GM21360 (cell line): Measurements from ENCODE around the gene CYSTM1.
"Not testable (repeated sequence)": the region's sequence is repeated elsewhere in the genome, so short reads cannot be mapped to it uniquely, and the experiment has no call there.

Experiments
- ATAC-seq: cut with Tn5 transposase; IDR thresholded peaks from one replicate; pipeline ENCODE4 v1.9.1; 2021; ENCODE audit warnings: mild to moderate bottlenecking, moderate library complexity; ENCODE audit not compliant: unreplicated experiment

CYSTM1 gene

GRCh38 chr5:140175367-140176030 lies 511 bp downstream of the CYSTM1 start:
- peak; percentile 39 for ATAC-seq

DNA sequence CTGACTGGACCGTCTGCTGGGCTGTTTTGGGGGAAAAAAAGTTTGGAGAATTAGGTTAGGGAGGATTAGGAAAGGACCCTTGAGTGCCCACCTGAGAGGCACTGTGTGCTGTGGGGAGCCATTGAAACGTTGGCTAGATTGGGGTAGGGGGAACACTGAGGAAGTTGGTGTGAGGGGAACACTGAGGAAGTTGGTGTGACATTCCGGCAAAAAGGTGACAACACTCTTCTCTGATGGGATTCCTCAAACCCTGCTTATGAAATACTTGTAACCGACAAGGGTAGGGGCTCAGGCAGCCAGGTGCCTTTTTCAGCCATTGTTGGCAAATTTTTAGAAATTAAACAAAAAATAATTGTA lies 1.0 kb downstream of the CYSTM1 start:
- no peak for ATAC-seq

GRCh38 chr5:140178086-140178410 lies 3.1 kb downstream of the CYSTM1 start:
- no peak for ATAC-seq

- ATAC-seq, result no peak
Observed at GRCh38 chr5:140178482-140179116, 3.6 kb downstream of the CYSTM1 start.

DNA sequence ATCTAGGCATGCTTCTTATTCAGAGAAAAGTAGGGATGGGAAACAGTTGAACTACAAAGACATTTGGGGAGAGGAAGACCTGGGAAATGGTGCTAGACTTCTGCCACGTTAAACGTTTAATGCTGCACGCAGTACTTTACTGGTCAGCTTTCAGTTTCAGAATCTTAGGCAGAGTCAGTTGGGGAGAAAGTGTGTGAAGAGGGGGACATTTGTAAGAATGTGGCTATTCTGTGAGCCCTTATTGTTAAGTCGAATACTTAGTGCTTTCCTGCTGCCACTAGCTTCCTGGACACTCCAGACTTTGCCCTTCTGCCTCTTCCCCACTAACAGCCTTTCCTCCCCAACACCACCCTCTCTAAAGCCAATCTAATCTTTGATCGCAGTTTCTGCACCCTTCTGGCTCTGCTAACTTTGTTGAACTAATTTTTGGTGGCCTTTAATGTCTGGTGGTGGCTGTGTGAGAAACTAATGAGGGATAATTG lies 6.1 kb downstream of the CYSTM1 start:
- ATAC-seq, result no peak

GRCh38 chr5:140181525-140181924 lies 6.5 kb downstream of the CYSTM1 start:
- no peak for ATAC-seq

DNA sequence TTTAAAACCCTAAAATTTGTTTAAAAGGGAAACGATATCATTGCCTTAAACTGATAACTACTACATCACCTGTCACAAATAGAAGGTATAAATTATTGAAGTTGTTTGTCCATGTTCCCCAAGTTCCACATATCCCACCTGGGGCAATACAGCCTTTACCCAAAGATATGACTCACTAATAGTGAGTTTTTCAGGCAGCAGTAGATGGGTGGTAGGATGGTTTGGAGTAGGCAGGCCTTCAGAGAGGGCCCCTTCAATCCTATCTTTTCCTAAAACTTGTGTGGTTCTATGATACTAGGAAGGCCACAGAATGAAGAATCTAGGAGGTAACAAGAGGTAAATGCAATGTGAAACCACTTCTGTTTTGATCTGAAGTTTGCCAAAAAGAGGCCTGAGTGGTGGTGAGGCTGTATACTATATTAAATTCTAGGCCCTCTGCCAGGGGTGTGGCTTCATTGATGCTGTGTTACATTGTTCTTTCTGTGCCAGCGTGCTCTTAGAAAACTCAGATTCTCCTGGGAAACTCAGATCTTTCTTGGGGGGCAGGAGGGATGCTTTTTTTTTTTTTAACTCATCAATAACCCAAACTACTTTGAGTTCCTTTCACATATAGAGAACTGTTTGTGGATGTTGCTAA lies 7.2 kb downstream of the CYSTM1 start:
- no peak for ATAC-seq

DNA sequence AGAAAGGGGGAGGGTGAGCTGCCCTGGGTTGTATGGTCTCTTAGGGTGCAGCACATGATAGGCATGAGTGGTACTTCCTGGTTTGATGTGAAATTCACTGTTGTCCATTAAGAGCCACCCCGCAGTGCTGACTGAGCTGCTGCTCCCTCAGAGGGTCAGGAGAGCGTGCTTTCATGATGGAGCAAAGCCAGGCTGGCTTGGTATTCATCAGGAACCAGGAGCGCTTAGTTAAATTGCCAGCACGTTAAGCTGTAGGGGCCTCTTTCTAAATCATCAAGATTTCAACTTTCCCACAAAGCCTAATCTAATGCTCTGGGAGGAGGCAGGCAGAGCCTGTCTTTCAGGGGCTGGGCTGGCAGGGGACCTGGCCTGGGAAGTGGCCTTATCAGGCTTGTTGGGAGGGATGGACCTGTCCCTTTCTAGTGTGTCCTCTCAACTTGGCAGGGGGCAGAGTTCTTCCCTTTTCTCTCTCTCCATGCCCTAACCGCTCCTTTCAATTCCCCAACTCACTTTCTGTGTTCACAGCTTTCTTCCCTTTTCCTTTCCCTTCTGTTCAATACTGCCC lies 7.9 kb downstream of the CYSTM1 start:
- ATAC-seq, result no peak

GRCh38 chr5:140185409-140185808 lies 10.4 kb downstream of the CYSTM1 start:
- no peak for ATAC-seq

- ATAC-seq, result no peak
Observed at GRCh38 chr5:140186267-140186671, 11.3 kb downstream of the CYSTM1 start.

- no peak for ATAC-seq
Observed at GRCh38 chr5:140189253-140189652, 14.3 kb downstream of the CYSTM1 start.

DNA sequence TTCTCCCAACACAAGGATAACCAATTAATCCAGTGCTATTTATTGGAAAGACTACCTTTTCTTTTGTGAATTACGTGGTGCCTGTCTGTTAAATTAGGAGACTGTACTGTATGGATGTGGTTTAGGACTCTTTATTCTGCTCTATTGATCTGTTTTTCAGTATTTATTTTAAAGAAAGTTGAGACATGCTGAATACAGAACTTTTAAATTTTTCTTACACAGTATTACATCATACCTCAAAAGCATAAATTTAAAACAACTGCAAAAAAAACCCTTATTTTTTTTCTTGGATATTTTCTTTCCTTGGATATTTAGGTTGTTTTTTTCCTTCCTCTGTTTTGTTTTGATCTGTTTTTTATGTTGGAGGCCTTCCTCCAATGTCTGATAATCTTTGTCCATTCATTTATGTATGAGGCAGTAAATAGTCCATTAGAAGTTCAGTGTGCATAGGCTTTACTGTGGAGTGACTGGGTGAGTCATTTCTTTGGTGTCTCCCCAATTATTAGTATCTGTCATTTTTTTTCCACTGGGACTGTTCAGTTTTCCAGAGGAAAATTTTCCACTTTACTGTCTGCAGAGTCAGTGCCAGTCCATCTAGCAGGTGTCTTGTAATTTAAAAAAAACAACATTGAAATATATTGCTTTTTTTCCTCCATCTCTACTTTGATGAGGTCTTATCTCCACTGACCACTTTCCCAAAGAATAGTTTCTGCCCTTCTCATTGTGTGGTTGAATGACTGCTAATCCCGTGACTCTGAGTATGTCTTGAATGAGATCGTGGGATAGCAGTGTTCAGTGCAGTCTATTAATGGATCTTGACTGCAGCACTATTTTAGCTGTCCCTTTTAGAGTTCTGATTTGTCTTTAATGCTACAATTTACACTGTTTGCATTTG lies 15.2 kb downstream of the CYSTM1 start:
- ATAC-seq, result no peak

DNA sequence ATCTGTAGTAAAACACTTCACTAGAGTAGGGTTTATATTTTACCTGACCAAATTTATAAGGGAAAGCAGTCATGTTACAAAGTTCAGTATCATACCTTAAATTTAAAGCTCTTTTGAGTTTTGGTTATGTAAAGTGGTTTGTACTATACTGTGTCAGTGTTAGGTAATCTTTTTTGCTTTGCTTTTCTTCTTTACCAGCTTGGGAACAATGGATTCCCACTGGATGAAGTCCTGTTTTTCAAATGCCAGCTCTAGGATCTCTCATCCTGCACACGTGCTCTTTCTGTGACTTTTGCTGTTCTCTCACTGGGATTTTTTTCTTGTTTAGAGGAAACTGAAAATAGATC lies 15.9 kb downstream of the CYSTM1 start:
- no peak for ATAC-seq

DNA sequence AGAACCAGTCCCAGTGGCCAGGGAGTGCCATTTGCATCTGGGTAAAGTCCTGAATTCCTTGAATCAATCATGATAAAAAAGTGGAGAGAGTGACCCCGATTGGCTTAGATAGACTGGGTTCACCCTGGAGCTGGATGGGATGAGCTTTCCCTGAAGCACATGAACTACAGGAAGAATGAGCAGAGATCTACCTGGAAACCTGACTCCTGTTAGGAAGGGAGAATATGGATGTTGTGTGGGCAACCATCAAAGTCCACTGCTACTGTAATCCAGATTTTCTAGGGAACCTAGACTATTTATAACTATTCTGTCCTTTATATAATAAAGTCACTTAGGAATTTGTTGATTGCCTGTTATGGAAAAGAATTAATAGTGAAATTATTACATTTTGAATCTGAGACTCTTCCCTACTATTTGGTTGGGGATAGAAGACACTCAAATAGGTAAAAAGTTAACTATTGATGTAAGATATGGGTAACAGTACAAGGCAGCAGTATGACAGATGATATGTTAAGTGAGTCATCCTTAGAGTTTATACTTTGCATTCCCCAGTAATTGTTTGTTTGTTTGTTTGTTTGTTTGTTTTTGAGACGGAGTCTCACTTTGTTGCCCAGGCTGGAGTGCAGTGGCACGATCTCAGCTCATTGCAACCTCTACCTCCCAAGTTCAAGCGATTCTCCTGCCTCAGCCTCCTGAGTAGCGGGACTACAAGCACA lies 17.9 kb downstream of the CYSTM1 start:
- no peak for ATAC-seq

DNA sequence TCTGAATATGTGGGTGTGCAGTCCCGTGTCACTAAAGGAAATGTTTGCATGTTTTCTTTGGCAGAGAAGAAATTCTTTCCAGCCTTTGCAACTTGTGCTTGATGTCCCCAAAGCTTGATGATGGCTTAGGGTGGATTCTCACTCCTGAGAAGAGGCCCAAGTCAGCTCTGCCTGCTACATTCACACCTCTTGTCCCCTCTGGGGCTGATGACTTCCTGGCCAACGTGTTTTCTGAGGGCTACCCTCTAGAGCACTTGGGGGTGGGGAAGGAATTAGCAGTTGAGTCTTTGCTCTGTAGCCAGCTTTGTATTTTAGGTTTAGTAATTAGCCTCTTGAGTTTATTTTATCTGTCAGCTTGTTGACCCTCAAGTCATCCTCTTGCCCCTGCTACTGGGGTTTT lies 19.7 kb downstream of the CYSTM1 start:
- no peak for ATAC-seq

GRCh38 chr5:140196115-140196814 lies 21.3 kb downstream of the CYSTM1 start:
- no peak for ATAC-seq

- ATAC-seq, result no peak
Observed at GRCh38 chr5:140197023-140197422, 22.0 kb downstream of the CYSTM1 start.

DNA sequence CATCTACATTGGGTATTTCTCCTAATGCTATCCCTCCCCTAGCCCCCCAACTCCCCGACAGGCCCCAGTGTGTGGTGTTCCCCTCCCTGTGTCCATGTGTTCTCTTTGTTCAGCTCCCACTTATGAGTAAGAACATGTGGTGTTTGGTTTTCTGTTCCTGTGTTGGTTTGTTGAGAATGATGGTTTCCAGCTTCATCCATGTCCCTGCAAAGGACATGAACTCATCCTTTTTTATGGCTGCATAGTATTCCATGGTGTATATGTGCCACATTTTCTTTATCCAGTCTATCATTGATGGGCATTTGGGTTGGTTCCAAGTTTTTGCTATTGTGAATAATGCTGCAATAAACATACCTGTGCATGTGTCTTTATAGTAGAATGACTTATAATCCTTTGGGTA lies 23.9 kb downstream of the CYSTM1 start:
- not testable (repeated sequence) for ATAC-seq

DNA sequence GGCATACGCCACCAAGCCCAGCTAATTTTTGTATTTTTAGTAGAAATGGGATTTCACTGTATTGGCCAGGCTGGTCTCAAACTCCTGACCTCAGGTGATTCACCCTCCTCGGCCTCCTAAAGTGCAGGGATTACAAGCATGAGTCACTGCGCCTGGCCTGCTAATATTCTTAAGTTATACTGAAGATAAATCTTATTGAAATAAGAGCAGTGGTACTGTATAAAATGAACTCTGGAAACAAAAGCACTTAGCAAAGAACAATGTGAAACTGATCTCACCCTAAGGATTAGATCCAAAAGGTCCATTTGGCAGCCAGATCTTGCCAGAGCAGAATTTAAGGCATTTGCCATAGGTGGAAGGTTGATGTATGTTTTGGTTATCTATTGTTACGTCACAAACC lies 27.1 kb downstream of the CYSTM1 start:
- ATAC-seq, result no peak

DNA sequence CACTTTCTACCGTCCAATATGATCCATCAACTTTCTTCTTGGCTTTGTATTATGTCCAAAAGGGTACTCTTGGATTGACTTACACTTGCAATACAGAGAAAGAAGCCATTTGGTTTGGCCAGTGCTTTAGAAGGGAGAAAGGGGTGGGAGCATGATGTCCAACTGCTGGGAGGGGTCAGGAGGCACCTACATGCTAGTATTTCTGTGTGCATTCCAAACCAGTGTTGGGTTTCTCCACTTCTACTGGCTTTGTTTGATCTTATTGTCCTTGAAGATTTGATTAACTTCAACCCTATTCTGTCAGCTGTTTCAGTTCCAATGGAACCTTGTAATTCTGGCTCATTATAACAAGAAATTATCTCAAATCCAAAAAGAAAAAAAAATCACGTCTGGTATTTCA lies 27.6 kb downstream of the CYSTM1 start:
- no peak for ATAC-seq
